B cell (primary cell): ENCODE data around the gene NCAN. TPM values are rescaled to one million over a fixed set of nuclear protein-coding genes. Genes with fewer than 3 reads are reported as not detected.

ENCODE experiments used
- ATAC-seq: fragments of 200-7000 bp; cut with Tn5 transposase; one replicate; pipeline ENCODE4 v1.10.0; 2021; ENCODE audit warnings: low read depth, mild to moderate bottlenecking, moderate number of reproducible peaks, moderate library complexity
- CTCF ChIA-PET: fragments of 350-600 bp; sonication (Branson Sonifier 250); formaldehyde crosslinking; loops from one replicate; lab custom pipeline; 2021; ENCODE audit warnings: antibody characterized with exemption, inconsistent platforms; lab: Charles Lee
- POLR2A ChIA-PET: fragments of 350-600 bp; sonication (Branson Sonifier 250); formaldehyde crosslinking; loops from one replicate; lab custom pipeline; 2021; ENCODE audit warnings: antibody characterized with exemption; lab: Charles Lee
- DNase-seq: peaks from one replicate; pipeline ENCODE4 v3.0.0; 2013
- H2AFZ ChIP-seq: 2 replicates; pipeline ENCODE4 v1.6.1; 2012; ENCODE audit warnings: mild to moderate bottlenecking, low read depth, low read length; ENCODE audit not compliant: insufficient read depth, poor library complexity, severe bottlenecking
- H3K27ac ChIP-seq, 2 donors: 1 replicate in 1 of 2; 2 replicates in 1 of 2; pipeline ENCODE4 v1.5.1; 2012 to 2013; ENCODE audit warnings: low read length in 2 of 2, mild to moderate bottlenecking in 2 of 2, moderate library complexity in 1 of 2
- H3K27me3 ChIP-seq, 4 experiments: fragments of 200-600 bp in 1 of 4; sonication (generic) in 1 of 4; replicated peaks in 1 of 4; 1 replicate in 2 of 4; 2 replicates in 2 of 4; pipeline versions ENCODE4 v1.6.1 to v1.7.0; 2013 to 2016; ENCODE audit warnings: low read length in 3 of 4, mild to moderate bottlenecking in 2 of 4, mixed read lengths in 1 of 4, moderate library complexity in 1 of 4; ENCODE audit not compliant: insufficient read depth in 4 of 4, control insufficient read depth in 3 of 4; ENCODE audit errors: control extremely low read depth in 1 of 4
- H3K36me3 ChIP-seq, 2 experiments: replicated peaks in 1 of 2; 1 replicate in 1 of 2; 2 replicates in 1 of 2; pipeline versions ENCODE4 v1.6.1 to v1.7.1; 2013; ENCODE audit warnings: low read length in 1 of 2; ENCODE audit not compliant: insufficient read depth in 2 of 2, control insufficient read depth in 1 of 2; ENCODE audit errors: control extremely low read depth in 1 of 2, extremely low read depth in 1 of 2
- H3K4me1 ChIP-seq, 2 donors: fragments of 200-600 bp in 1 of 2; sonication (generic) in 1 of 2; 1 replicate in 1 of 2; 2 replicates in 1 of 2; pipeline versions ENCODE4 v1.5.1 to v1.6.1; 2013 to 2017; ENCODE audit warnings: low read length in 2 of 2; ENCODE audit not compliant: control insufficient read depth in 2 of 2, insufficient read depth in 2 of 2
- H3K4me2 ChIP-seq: replicated peaks from 2 replicates; pipeline ENCODE3; 2012; ENCODE audit warnings: mild to moderate bottlenecking, low read depth, low read length; ENCODE audit not compliant: poor library complexity, severe bottlenecking
- H3K4me3 ChIP-seq, 5 experiments: fragments of 200-600 bp in 1 of 5; sonication (generic) in 1 of 5; 1 replicate in 3 of 5; 2 replicates in 2 of 5; pipeline versions ENCODE4 v1.5.1 to v1.7.0; 2011 to 2016; ENCODE audit warnings: low read length in 4 of 5, mild to moderate bottlenecking in 4 of 5, low read depth in 2 of 5, control low read depth in 1 of 5, moderate library complexity in 1 of 5; ENCODE audit not compliant: insufficient read depth in 1 of 5; ENCODE audit errors: control extremely low read depth in 1 of 5, extremely low read depth in 1 of 5
- H3K79me2 ChIP-seq: fragments of 200-600 bp; sonication (generic); one replicate; pipeline ENCODE4 v1.6.0; 2016; ENCODE audit warnings: low read length; ENCODE audit not compliant: control insufficient read depth, insufficient read depth
- H3K9ac ChIP-seq: fragments of 200-600 bp; sonication (generic); 2 replicates; pipeline ENCODE4 v1.6.1; 2017; ENCODE audit warnings: mild to moderate bottlenecking, low read length, moderate library complexity
- H3K9me3 ChIP-seq, 3 donors: one replicate each; pipeline versions ENCODE4 v1.6.1 to v1.7.1; 2013; ENCODE audit warnings: low read length in 2 of 3; ENCODE audit not compliant: control insufficient read depth in 2 of 3, insufficient read depth in 1 of 3; ENCODE audit errors: control extremely low read depth in 1 of 3
- H4K20me1 ChIP-seq: 2 replicates; pipeline ENCODE4 v1.6.0; 2012; ENCODE audit warnings: mild to moderate bottlenecking, low read length; ENCODE audit not compliant: insufficient read depth, control insufficient read depth, poor library complexity, severe bottlenecking
- H3K27ac Mint-ChIP-seq: one replicate; pipeline ENCODE4 v1.8.0; 2021; ENCODE audit warnings: mixed read lengths
- H3K27me3 Mint-ChIP-seq: one replicate; pipeline ENCODE4 v1.8.0; 2021; ENCODE audit warnings: mixed read lengths
- H3K4me1 Mint-ChIP-seq: one replicate; pipeline ENCODE4 v1.8.0; 2021; ENCODE audit warnings: mixed read lengths
- H3K4me3 Mint-ChIP-seq: one replicate; pipeline ENCODE4 v1.8.0; 2021; ENCODE audit warnings: mixed read lengths
- H3K9me3 Mint-ChIP-seq: one replicate; pipeline ENCODE4 v1.8.0; 2022; ENCODE audit warnings: mixed read lengths; ENCODE audit not compliant: insufficient read depth
- EZH2 ChIP-seq: IDR thresholded peaks from 2 replicates; pipeline ENCODE4 v1.6.1; 2012; ENCODE audit warnings: borderline replicate concordance, low read depth, mild to moderate bottlenecking, moderate library complexity, low read length; ENCODE audit not compliant: insufficient read depth, poor library complexity, severe bottlenecking
- WGBS: methylation state at CpG from one replicate; pipeline ENCODE4 v1.1.5; 2013; ENCODE audit warnings: missing lambda C conversion rate; ENCODE audit not compliant: insufficient coverage; 5-methylcytosine and 5-hydroxymethylcytosine counted together
- intact Hi-C: fragments of 100-400 bp; cut with micrococcal nuclease; formaldehyde crosslinking; loops from one replicate; pipeline ENCODE4 v1.10.0; 2022
- polyA plus RNA-seq: library from polyadenylated mRNA; depleted of rRNA; stranded (reverse); fragments of >200 nt; gene quantifications from 2 replicates; pipeline ENCODE4 v1.2.3, GENCODE V29; 2012
- total RNA-seq, 2 donors: library from RNA; stranded (reverse); fragments of 120-200 nt in 1 of 2; gene quantifications; 1 replicate in 1 of 2; 2 replicates in 1 of 2; pipeline versions ENCODE4 v1.2.3 to v1.2.4, GENCODE V29; 2013 to 2022
- TF ChIP-seq, protein P1 (sequence below): fragments of 200-600 bp; IDR thresholded peaks from one replicate; pipeline ENCODE4 v1.8.0; 2022; ENCODE audit warnings: antibody characterized with exemption, mild to moderate bottlenecking

The NCAN gene
- total and polyA plus RNA-seq, 2 donors (not counting 1 experiment from before 2014, with no cell fraction given): 0.03 TPM; not detected in 1

DNA sequence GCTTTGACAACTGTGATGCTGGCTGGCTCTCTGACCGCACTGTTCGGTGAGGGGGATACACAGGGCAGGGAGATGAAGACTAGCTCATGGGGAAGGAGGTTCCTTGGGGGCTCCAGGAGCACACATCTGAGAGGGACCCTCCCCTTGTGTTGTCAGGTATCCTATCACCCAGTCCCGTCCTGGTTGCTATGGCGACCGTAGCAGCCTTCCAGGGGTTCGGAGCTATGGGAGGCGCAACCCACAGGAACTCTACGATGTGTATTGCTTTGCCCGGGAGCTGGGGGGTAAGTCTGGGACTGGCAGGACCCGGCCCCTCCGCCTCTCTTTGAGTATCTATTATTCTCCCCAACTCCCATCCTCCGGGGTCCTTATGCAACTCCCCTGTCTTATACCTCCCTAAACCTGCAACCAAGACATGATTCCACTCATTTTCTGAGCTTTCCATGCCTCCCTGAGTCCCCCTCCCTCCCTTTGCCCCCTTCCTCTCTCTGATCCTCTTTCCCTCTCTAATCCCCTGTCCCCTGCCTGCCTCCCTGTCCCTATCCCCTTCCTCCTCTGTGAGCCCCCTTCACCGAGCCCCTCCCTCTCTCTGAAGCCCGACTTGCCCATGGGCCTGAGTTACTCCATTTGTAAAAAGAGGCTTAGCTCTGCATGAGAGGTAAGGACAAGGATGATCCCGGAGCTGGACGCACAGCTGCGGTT, 12.5 kb downstream of the NCAN start:
- H3K4me1 Mint-ChIP-seq: peaks cover 6% of the 10 kb centered on the region
- intact Hi-C loops: loop anchor here (2.0 kb wide), 1 partner anchor 50 kb away; no protein-coding TSS in a partner anchor
- Histone ChIP-seq H2AFZ (peak overlapping the region; percentile 80), H3K4me3 (peak overlapping the region in 3 of 5 experiments; percentile 44 to 53 (median 51)), H3K36me3 (no peaks in the 10 kb centered on the region), H3K9me3 (peaks cover 0 to 5% (median 0%) of the 10 kb centered on the region in 3 donors), H3K4me1 (peaks cover 10% of the 10 kb centered on the region in 2 donors), H3K4me2 (peak overlapping the region; percentile 74), H3K9ac (peak overlapping the region; percentile 61), H3K27me3 (peaks cover 0 to 34% (median 9%) of the 10 kb centered on the region in 4 experiments), H3K79me2 (no peaks in the 10 kb centered on the region), H3K27ac (no peak overlapping the region), H4K20me1 (no peaks in the 10 kb centered on the region)
- no peak overlapping the region for H3K27ac Mint-ChIP-seq
- no peaks in the 10 kb centered on the region for H3K9me3 Mint-ChIP-seq
- ATAC-seq: no peak
- ChIA-PET POLR2A (no interaction called here), CTCF (interaction anchor here (0.5 to 2.0 kb wide), 10 partner anchors 8 to 654 kb away, joined by 3 to 10 read pairs (median 4); partner anchors contain the start of gene NR2C2AP)
- no peak for DNase-seq
- WGBS: 92% methylated on average over 9 of the region's 17 CpGs
- H3K4me3 Mint-ChIP-seq: peak overlapping the region; percentile 77
- H3K27me3 Mint-ChIP-seq: peaks cover 22% of the 10 kb centered on the region
- TF ChIP-seq, protein P1, sequence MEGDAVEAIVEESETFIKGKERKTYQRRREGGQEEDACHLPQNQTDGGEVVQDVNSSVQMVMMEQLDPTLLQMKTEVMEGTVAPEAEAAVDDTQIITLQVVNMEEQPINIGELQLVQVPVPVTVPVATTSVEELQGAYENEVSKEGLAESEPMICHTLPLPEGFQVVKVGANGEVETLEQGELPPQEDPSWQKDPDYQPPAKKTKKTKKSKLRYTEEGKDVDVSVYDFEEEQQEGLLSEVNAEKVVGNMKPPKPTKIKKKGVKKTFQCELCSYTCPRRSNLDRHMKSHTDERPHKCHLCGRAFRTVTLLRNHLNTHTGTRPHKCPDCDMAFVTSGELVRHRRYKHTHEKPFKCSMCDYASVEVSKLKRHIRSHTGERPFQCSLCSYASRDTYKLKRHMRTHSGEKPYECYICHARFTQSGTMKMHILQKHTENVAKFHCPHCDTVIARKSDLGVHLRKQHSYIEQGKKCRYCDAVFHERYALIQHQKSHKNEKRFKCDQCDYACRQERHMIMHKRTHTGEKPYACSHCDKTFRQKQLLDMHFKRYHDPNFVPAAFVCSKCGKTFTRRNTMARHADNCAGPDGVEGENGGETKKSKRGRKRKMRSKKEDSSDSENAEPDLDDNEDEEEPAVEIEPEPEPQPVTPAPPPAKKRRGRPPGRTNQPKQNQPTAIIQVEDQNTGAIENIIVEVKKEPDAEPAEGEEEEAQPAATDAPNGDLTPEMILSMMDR: no peak
- TF ChIP-seq EZH2: no peak
